Heart left ventricle (tissue), 16 donors: ENCODE results near the gene VTI1A. TPM values are rescaled to one million over a fixed set of nuclear protein-coding genes. Genes with fewer than 3 reads are reported as not detected.

Source experiments
- ATAC-seq, 4 donors: fragments of 200-7000 bp; cut with Tn5 transposase; one replicate each; pipeline ENCODE4 v1.9.1; 2020 to 2022; ENCODE audit warnings: moderate library complexity in 4 of 4, mild to moderate bottlenecking in 3 of 4, moderate number of reproducible peaks in 1 of 4
- DNase-seq, 5 donors: peaks; one replicate each; pipeline ENCODE4 v3.0.0-alpha.2; 2020
- H3K27ac ChIP-seq, 12 donors: fragments of 200-600 bp; sonication (generic) in 4 of 12; one replicate each; pipeline versions ENCODE4 v1.5.0 to v1.8.0; 2016 to 2022; ENCODE audit warnings: mild to moderate bottlenecking in 2 of 12
- H3K27me3 ChIP-seq, 9 donors: fragments of 200-600 bp; sonication (generic) in 2 of 9; one replicate each; pipeline versions ENCODE4 v1.5.1 to v1.8.0; 2016 to 2022; ENCODE audit warnings: mild to moderate bottlenecking in 3 of 9
- H3K36me3 ChIP-seq, 9 donors: fragments of 200-600 bp; sonication (generic) in 2 of 9; one replicate each; pipeline versions ENCODE4 v1.5.0 to v1.8.0; 2018 to 2022; ENCODE audit warnings: mild to moderate bottlenecking in 2 of 9
- H3K4me1 ChIP-seq, 12 donors: fragments of 200-600 bp; sonication (generic) in 4 of 12; one replicate each; pipeline versions ENCODE4 v1.5.0 to v1.8.0; 2016 to 2022; ENCODE audit warnings: mild to moderate bottlenecking in 3 of 12
- H3K4me3 ChIP-seq, 12 donors: fragments of 200-600 bp; sonication (generic) in 4 of 12; one replicate each; pipeline versions ENCODE4 v1.5.0 to v1.8.0; 2017 to 2022; ENCODE audit warnings: mild to moderate bottlenecking in 9 of 12, moderate library complexity in 4 of 12
- H3K9me3 ChIP-seq, 12 donors: fragments of 200-600 bp; sonication (generic) in 4 of 12; one replicate each; pipeline versions ENCODE4 v1.5.0 to v1.8.0; 2016 to 2022; ENCODE audit warnings: mild to moderate bottlenecking in 1 of 12
- CTCF ChIP-seq, 12 donors: fragments of 200-600 bp; sonication (generic) in 4 of 12; IDR thresholded peaks; one replicate each; pipeline versions ENCODE4 v1.5.0 to v1.8.0; 2018 to 2022; ENCODE audit warnings: antibody characterized with exemption in 12 of 12, mild to moderate bottlenecking in 5 of 12
- POLR2A ChIP-seq, 2 donors: fragments of 450-650 bp; IDR thresholded peaks; one replicate each; pipeline ENCODE4 v1.6.1; 2017; ENCODE audit warnings: antibody characterized with exemption in 2 of 2, mild to moderate bottlenecking in 2 of 2, moderate library complexity in 2 of 2
- WGBS, 4 donors: extraction: QIAGEN DNeasy Blood & Tissue Kit in 2 of 4; methylation state at CpG; one replicate each; pipeline versions ENCODE4 v1.1.5 to v1.1.7; 2013 to 2018; 5-methylcytosine and 5-hydroxymethylcytosine counted together
- intact Hi-C, 10 donors: fragments of 100-400 bp; cut with DNase I; formaldehyde crosslinking; loops; one replicate each; pipeline versions ENCODE4 v1.11.1 to v1.14.2; 2022
- polyA plus RNA-seq, 2 donors: library from polyadenylated mRNA; stranded (reverse); fragments of 200-250 nt; gene quantifications; one replicate each; pipeline ENCODE4 v1.2.3, GENCODE V29; 2013
- total RNA-seq, 9 donors: library from RNA; depleted of rRNA in 2 of 9; stranded (reverse); fragments of >200 nt in 2 of 9; fragmentation: NEBNext Ultra II Directional in 3 of 9; extraction: Animal tissue kit (Norgen Biotek cat#: 25700) in 3 of 9; gene quantifications; one replicate each; pipeline versions ENCODE4 v1.1.0 to v1.2.4, GENCODE V29; 2016 to 2023
- donor health status: ischemic (EF 13 %, LVEDD 7.1; RV severe dilation, severe dysfunction).
- donor health status: healthy with polysubstance abuse.
- donor health status: DM: no; HTN: yes; CAD: no.
- donor health status: DM: no; HTN: no; CAD: no.
- donor health status: ischemic (EF 25% LVEDD 6.9; RV normal size, moderate dysfunction).
- donor health status: ischemic (EF 25% LVEDD 5.7; RV mildly dilated, moderate dysfunction).
- donor health status: healthy.
- donor health status: DM: yes; HTN: yes; CAD: no.
- donor health status: ischemic (EF 35%, LVEDD 5.7; RV mildly dilated, moderate dysfunction).
- donor health status: nonischemic (EF 11% LVEDD 7.7; RV severe dilation, severe dysfunction).
- donor health status: DM: yes; HTN: yes; CAD: no.
- donor health status: PGD.
- donor health status: ischemic (EF 29% LVEDD 5.4; RV normal size, mild dysfunction).
- donor health status: nonischemic (EF 23%, LVEDD 6.1; RV moderate dilation, normal function).

The VTI1A gene
- total and polyA plus RNA-seq, 11 donors, result 6.0 to 33.1 (median 23.2) TPM

GRCh38 chr10:112584276-112584675, 137.3 kb downstream of the VTI1A start:
- H3K36me3 ChIP-seq, result peaks cover 0 to 3% (median 0%) of the 10 kb centered on the region in 9 donors
- no peaks in the 10 kb centered on the region for H3K9me3 ChIP-seq
- no peak overlapping the region for H3K4me3 ChIP-seq
- ATAC-seq, result no peak
- H3K4me1 ChIP-seq, result peaks cover 0 to 5% (median 0%) of the 10 kb centered on the region in 12 donors
- no peak overlapping the region for H3K27ac ChIP-seq
- no peak for DNase-seq
- no peaks in the 10 kb centered on the region for H3K27me3 ChIP-seq
- WGBS, 4 donors, result 96 to 99% (median 97%) methylated on average over 6 of the region's 6 CpGs
- intact Hi-C loops, result no loop called here
- TF ChIP-seq CTCF (IDR thresholded peaks at IDR 0.05) (no peak), POLR2A (IDR thresholded peaks at IDR 0.05) (no peak)

- DNase-seq, result no peak
- 84 to 94% (median 92%) methylated on average over 4 of the region's 4 CpGs for WGBS, 4 donors
- intact Hi-C loops, result no loop called here
- Histone ChIP-seq H3K4me1 (peaks cover 0 to 5% (median 0%) of the 10 kb centered on the region in 12 donors), H3K4me3 (no peak overlapping the region), H3K9me3 (no peaks in the 10 kb centered on the region), H3K27ac (no peak overlapping the region), H3K36me3 (peaks cover 0 to 3% (median 0%) of the 10 kb centered on the region in 9 donors), H3K27me3 (no peaks in the 10 kb centered on the region)
- ATAC-seq, result no peak
- TF ChIP-seq CTCF (IDR thresholded peaks at IDR 0.05), result no peak
- TF ChIP-seq POLR2A (IDR thresholded peaks at IDR 0.05), result no peak
Measured at GRCh38 chr10:112585126-112585525, 138.1 kb downstream of the VTI1A start.

- no peak for TF ChIP-seq CTCF (IDR thresholded peaks at IDR 0.05)
- TF ChIP-seq POLR2A (IDR thresholded peaks at IDR 0.05), result no peak
- ATAC-seq (no peak), DNase-seq (no peak)
- H3K4me1 ChIP-seq, result peaks cover 0 to 5% (median 0%) of the 10 kb centered on the region in 12 donors
- peaks cover 0 to 3% (median 0%) of the 10 kb centered on the region in 9 donors for H3K36me3 ChIP-seq
- no peak overlapping the region for H3K4me3 ChIP-seq
- WGBS, 4 donors, result 79 to 94% (median 89%) methylated on average over 5 of the region's 5 CpGs
- no peak overlapping the region for H3K27ac ChIP-seq
- intact Hi-C loops, result no loop called here
- no peaks in the 10 kb centered on the region for H3K27me3 ChIP-seq
- H3K9me3 ChIP-seq, result no peaks in the 10 kb centered on the region
Measured at GRCh38 chr10:112585960-112586359, 138.9 kb downstream of the VTI1A start.

- intact Hi-C loops, result no loop called here
- no peak overlapping the region for H3K27ac ChIP-seq
- no peak for DNase-seq
- TF ChIP-seq POLR2A (IDR thresholded peaks at IDR 0.05), result no peak
- TF ChIP-seq CTCF (IDR thresholded peaks at IDR 0.05), result no peak
- no peaks in the 10 kb centered on the region for H3K9me3 ChIP-seq
- no peaks in the 10 kb centered on the region for H3K27me3 ChIP-seq
- H3K4me1 ChIP-seq, result peaks cover 0 to 5% (median 0%) of the 10 kb centered on the region in 12 donors
- ATAC-seq, result no peak
- no peak overlapping the region for H3K4me3 ChIP-seq
- H3K36me3 ChIP-seq, result peaks cover 0 to 3% (median 0%) of the 10 kb centered on the region in 9 donors
Measured at GRCh38 chr10:112587729-112588128, 140.7 kb downstream of the VTI1A start.
